NT2/D1 (cell line): ENCODE measurements around the gene TLCD2.
"Not testable (repeated sequence)": the region's sequence is repeated elsewhere in the genome, so short reads cannot be mapped to it uniquely, and the experiment has no call there.

ENCODE experiments used
- DNase-seq: peaks from one replicate; pipeline ENCODE4 v3.0.0-alpha.2; 2011; ENCODE audit warnings: low read depth, low spot score
- H3K27me3 ChIP-seq: 2 replicates; pipeline ENCODE4 v1.6.0; 2011; ENCODE audit warnings: mild to moderate bottlenecking; ENCODE audit not compliant: insufficient read length, insufficient read depth
- H3K36me3 ChIP-seq: 2 replicates; pipeline ENCODE4 v1.6.1; 2011; ENCODE audit warnings: mild to moderate bottlenecking, low read length, mixed read lengths; ENCODE audit not compliant: insufficient read depth, insufficient read length
- H3K4me1 ChIP-seq: 2 replicates; pipeline ENCODE4 v1.5.1; 2011; ENCODE audit not compliant: insufficient read depth, insufficient read length
- H3K4me3 ChIP-seq: 2 replicates; pipeline ENCODE4 v1.5.1; 2011; ENCODE audit warnings: low read depth; ENCODE audit not compliant: insufficient read length
- H3K9ac ChIP-seq: 2 replicates; pipeline ENCODE4 v1.6.0; 2011; ENCODE audit warnings: low read depth; ENCODE audit not compliant: insufficient read length
- H3K9me3 ChIP-seq: 2 replicates; pipeline ENCODE4 v1.5.1; 2011; ENCODE audit warnings: mild to moderate bottlenecking, low read length; ENCODE audit not compliant: insufficient read depth
- SUZ12 ChIP-seq: IDR thresholded peaks from 2 replicates; pipeline ENCODE4 v1.6.1; 2011; ENCODE audit not compliant: insufficient read length, insufficient read depth; ENCODE audit errors: extremely low read depth
- YY1 ChIP-seq: IDR thresholded peaks from 2 replicates; pipeline ENCODE4 v1.6.1; 2011; ENCODE audit not compliant: insufficient read length, insufficient read depth
- ZNF274 ChIP-seq: IDR thresholded peaks from 2 replicates; pipeline ENCODE4 v1.6.1; 2011; ENCODE audit warnings: mild to moderate bottlenecking, low read depth, low read length

Gene TLCD2

GRCh38 chr17:1714427-1714979 lies 4.3 kb upstream of the TLCD2 start:
- H3K27me3 ChIP-seq: peaks cover 3% of the 10 kb centered on the region
- DNase-seq: peak; percentile 84
- H3K36me3 ChIP-seq: peaks cover 27% of the 10 kb centered on the region
- H3K9me3 ChIP-seq: no peaks in the 10 kb centered on the region
- TF ChIP-seq YY1 (no peak), ZNF274 (no peak), SUZ12 (no peak)
- peaks cover 21% of the 10 kb centered on the region for H3K4me1 ChIP-seq
- peak overlapping the region; percentile 59 for H3K4me3 ChIP-seq
- H3K9ac ChIP-seq: peak overlapping the region; percentile 79

GRCh38 chr17:1713878-1714426 lies 3.8 kb upstream of the TLCD2 start:
- Histone ChIP-seq H3K4me3 (peak overlapping the region; percentile 36), H3K4me1 (peaks cover 21% of the 10 kb centered on the region)
- no peak for DNase-seq

GRCh38 chr17:1713160-1713877 lies 3.1 kb upstream of the TLCD2 start:
- H3K4me1 ChIP-seq: peaks cover 21% of the 10 kb centered on the region
- peak overlapping the region; percentile 36 for H3K4me3 ChIP-seq
- DNase-seq: no peak
- H3K27me3 ChIP-seq: peaks cover 3% of the 10 kb centered on the region
- no peaks in the 10 kb centered on the region for H3K9me3 ChIP-seq
- peaks cover 27% of the 10 kb centered on the region for H3K36me3 ChIP-seq
- TF ChIP-seq YY1 (no peak), SUZ12 (no peak), ZNF274 (no peak)
- H3K9ac ChIP-seq: peak overlapping the region; percentile 79

More at GRCh38 chr17:1713878-1714426, 3.8 kb upstream of the TLCD2 start:
- Histone ChIP-seq H3K9me3 (no peaks in the 10 kb centered on the region), H3K27me3 (peaks cover 3% of the 10 kb centered on the region), H3K9ac (peak overlapping the region; percentile 79), H3K36me3 (peaks cover 27% of the 10 kb centered on the region)
- TF ChIP-seq ZNF274: no peak

- peaks cover 18% of the 10 kb centered on the region for H3K4me1 ChIP-seq
- H3K4me3 ChIP-seq: no peak overlapping the region
- H3K9me3 ChIP-seq: no peaks in the 10 kb centered on the region
- DNase-seq: no peak
- TF ChIP-seq SUZ12 (no peak), YY1 (no peak), ZNF274 (no peak)
- H3K9ac ChIP-seq: peak overlapping the region; percentile 64
- H3K27me3 ChIP-seq: peaks cover 3% of the 10 kb centered on the region
- H3K36me3 ChIP-seq: peaks cover 27% of the 10 kb centered on the region
These were observed 2.1 kb upstream of the TLCD2 start for GRCh38 chr17:1712271-1712670.

GRCh38 chr17:1711804-1712203 lies 1.6 kb upstream of the TLCD2 start:
- Histone ChIP-seq H3K4me1 (peaks cover 18% of the 10 kb centered on the region), H3K27me3 (peaks cover 3% of the 10 kb centered on the region), H3K4me3 (no peak overlapping the region), H3K9ac (no peak overlapping the region), H3K9me3 (no peaks in the 10 kb centered on the region), H3K36me3 (peaks cover 27% of the 10 kb centered on the region)
- no peak for DNase-seq
- TF ChIP-seq ZNF274 (no peak), SUZ12 (no peak), YY1 (no peak)

- Histone ChIP-seq H3K9ac (peak overlapping the region; percentile 67), H3K4me3 (peak overlapping the region; percentile 50)
These were observed 803 bp upstream of the TLCD2 start for GRCh38 chr17:1710807-1711553.

GRCh38 chr17:1709403-1709951 lies 700 bp downstream of the TLCD2 start:
- Histone ChIP-seq H3K36me3 (peaks cover 27% of the 10 kb centered on the region), H3K27me3 (peaks cover 3% of the 10 kb centered on the region), H3K4me3 (peak overlapping the region; percentile 50), H3K9ac (peak overlapping the region; percentile 67), H3K4me1 (peaks cover 15% of the 10 kb centered on the region), H3K9me3 (no peaks in the 10 kb centered on the region)
- DNase-seq: no peak
- TF ChIP-seq YY1: no peak
- TF ChIP-seq SUZ12: no peak
- no peak for TF ChIP-seq ZNF274

More at GRCh38 chr17:1710807-1711553, 803 bp upstream of the TLCD2 start:
- DNase-seq: no peak
- Histone ChIP-seq H3K36me3 (peaks cover 27% of the 10 kb centered on the region), H3K27me3 (peaks cover 3% of the 10 kb centered on the region), H3K9me3 (no peaks in the 10 kb centered on the region), H3K4me1 (peaks cover 18% of the 10 kb centered on the region)
- TF ChIP-seq SUZ12: no peak
- no peak for TF ChIP-seq YY1
- TF ChIP-seq ZNF274: no peak

GRCh38 chr17:1708791-1709346 lies 1.3 kb downstream of the TLCD2 start:
- not testable (repeated sequence) for H3K9me3 ChIP-seq, H3K9ac ChIP-seq, DNase-seq, H3K4me3 ChIP-seq, H3K27me3 ChIP-seq
- Histone ChIP-seq H3K4me1 (peaks cover 13% of the 10 kb centered on the region), H3K36me3 (peaks cover 23% of the 10 kb centered on the region)
